HL-60/S4 treated with phorbol 12-myristate 13-acetate at 8.2 ng/mL for 4 days and 3 days (cell line): ENCODE data around the gene ASZ1.

Experiments used
- in situ Hi-C: fragments of 300-500 bp; cut with MboI; formaldehyde crosslinking; loops from 2 replicates; pipeline ENCODE4 v1.15.0; 2022; ENCODE audit warnings: low sequenced_read_pairs

ASZ1 gene

DNA sequence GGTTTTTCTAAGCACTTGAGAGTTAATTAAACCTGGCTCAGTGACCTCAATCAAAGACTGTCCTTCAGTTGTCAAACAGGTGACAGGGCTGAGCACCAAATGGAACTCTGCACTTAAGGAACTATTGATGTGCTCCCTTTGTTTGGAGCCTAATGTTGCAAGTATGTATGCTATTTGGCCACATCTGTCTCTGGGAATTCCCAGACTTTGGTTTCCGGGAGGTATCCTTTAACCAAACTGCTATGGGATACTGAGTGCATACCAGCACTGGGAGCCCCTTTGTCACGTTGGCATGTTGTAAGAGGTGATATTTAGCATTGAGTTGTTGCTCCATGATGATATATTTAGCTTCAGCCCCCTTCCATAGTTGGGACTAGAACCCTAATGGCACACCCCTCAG is 25.2 kb downstream of the ASZ1 start:
- in situ Hi-C loops = no loop called here

- in situ Hi-C loops = no loop called here
Observed at GRCh38 chr7:117401293-117402002, 25.8 kb downstream of the ASZ1 start.

- in situ Hi-C loops = no loop called here
Observed at GRCh38 chr7:117399820-117400422, 27.4 kb downstream of the ASZ1 start.

DNA sequence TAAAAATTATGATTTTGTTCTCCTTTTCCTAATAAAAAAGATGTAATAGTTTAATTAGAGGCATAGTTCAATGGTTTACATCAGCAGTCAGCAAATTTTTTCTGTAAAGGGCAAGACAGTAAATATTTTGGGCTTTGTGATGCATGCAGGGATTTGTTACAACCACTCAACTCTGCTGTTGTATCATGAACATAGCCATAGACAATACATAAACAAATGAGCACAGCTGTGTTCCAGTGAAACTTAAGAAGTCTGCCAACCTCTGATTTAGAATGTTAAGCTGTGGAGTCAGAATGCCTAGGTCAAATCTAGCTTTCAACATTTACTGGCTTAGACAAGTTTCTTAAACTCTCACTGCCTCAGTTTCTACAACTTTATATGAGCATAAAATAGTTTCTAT is 31.6 kb downstream of the ASZ1 start:
- in situ Hi-C loops = no loop called here

DNA sequence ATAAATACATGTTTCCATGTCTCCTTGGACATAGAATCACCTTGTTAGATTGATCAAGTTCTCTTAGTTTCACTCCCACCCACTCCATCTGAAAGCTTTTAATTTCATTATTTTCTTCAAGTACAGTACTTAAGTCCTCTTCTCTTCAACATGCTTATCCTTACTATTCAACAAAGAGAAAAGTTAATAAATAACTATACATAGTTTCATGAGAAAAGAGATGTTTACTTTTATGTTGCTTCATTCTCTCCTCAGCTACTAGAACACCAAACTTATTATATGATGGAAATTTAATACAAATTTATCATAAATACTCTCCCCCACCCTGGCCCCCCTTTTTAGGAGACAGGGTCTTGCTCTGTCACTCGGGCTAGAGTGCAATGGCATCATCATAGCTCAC is 33.5 kb downstream of the ASZ1 start:
- in situ Hi-C loops = no loop called here

DNA sequence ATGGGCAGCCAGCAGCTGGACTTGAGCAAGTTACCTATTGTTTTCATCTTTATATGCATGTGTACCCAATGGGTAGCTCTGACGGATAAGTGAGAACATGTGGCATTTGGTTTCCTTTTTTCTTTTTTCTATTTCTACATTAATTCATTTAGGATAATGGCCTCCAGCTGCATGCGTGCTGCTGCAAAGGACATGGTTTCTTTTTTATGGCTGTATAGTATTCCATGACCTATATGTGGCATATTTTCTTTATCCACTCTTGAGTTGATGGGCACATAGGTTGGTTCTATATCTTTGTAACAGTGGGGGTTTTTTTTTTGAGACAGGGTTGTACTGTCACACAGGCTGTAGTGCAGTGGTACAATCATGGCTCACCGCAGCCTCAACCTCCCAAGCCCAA is 37.4 kb downstream of the ASZ1 start:
- in situ Hi-C loops = no loop called here

- in situ Hi-C loops = no loop called here
Observed at GRCh38 chr7:117386110-117386706, 41.1 kb downstream of the ASZ1 start.

GRCh38 chr7:117385363-117386109 is 41.8 kb downstream of the ASZ1 start:
- in situ Hi-C loops = no loop called here

- in situ Hi-C loops = no loop called here
Observed at GRCh38 chr7:117384688-117385362, 42.5 kb downstream of the ASZ1 start.

GRCh38 chr7:117383483-117384189 is 43.7 kb downstream of the ASZ1 start:
- in situ Hi-C loops = no loop called here

DNA sequence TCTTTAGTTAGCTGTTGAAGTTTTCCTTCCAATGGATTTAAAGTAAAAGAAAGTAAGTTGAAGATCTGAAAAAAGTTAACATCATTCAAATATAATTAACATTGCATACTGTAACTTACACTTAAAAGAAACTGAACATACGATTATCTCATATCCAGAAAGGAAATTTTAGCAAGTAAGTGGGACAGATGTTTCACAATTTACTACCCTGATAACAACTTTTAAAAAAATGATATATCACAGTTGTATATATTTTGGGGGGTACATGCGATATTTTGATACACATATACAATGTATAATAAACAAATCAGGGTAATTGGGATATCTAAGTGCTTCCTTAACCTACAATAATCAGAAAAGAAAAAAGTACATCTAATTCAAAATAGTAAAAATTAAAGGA is 44.2 kb downstream of the ASZ1 start:
- in situ Hi-C loops = no loop called here

- in situ Hi-C loops = no loop called here
Observed at GRCh38 chr7:117381362-117381761, 45.9 kb downstream of the ASZ1 start.

DNA sequence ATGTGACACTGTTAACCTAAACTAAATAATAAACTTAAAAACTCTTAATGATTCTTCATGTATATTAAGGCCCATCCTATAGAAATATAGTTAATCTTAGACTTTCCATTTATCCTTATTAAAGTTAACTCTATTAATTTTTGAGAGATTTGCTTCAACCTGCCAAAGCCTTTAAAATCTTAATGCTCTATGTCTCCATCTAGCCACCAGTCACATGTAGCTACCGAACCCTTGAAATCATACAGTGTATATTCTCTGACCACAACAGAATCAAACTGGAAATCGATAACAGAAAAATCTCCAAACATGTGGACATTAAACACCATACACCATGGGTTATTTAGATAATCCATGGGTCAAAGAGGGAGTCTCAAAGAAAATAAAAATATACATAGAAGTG is 51.9 kb downstream of the ASZ1 start:
- in situ Hi-C loops = no loop called here

GRCh38 chr7:117372073-117372472 is 55.2 kb downstream of the ASZ1 start:
- in situ Hi-C loops = no loop called here

DNA sequence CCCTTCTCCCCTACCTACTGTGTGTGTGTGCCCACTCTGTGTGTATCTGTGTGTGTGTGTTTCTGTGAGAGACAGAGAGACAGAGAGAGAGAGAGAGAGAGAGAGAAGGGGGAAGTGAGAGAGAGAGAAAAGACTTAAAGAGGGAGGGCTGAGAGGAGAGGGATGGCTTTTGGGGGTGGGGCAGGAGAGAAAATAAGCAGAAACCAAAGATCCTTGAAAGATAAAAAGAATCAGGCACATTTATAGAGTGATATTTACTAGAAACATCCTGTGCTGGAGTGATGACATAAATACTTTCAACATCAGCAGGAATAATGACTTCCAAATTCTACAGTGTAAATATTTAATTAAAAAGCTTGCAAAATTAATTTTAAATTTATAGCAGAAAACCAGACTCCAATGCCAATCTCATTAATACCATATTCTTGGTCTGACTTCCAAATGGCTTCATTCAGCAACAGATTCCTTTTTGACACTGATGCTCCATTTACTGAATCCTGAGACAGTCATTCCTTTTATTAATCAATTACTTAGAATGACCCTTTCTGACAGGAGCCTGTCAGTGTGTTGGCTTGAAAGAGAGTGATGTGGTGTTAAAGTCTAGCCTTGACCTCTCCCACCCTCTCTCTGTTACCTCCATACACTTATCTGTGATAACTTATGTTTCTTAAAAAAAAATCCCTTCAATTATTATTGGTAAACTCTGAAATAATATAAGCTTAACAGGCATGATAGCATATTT is 62.8 kb downstream of the ASZ1 start:
- in situ Hi-C loops = no loop called here

DNA sequence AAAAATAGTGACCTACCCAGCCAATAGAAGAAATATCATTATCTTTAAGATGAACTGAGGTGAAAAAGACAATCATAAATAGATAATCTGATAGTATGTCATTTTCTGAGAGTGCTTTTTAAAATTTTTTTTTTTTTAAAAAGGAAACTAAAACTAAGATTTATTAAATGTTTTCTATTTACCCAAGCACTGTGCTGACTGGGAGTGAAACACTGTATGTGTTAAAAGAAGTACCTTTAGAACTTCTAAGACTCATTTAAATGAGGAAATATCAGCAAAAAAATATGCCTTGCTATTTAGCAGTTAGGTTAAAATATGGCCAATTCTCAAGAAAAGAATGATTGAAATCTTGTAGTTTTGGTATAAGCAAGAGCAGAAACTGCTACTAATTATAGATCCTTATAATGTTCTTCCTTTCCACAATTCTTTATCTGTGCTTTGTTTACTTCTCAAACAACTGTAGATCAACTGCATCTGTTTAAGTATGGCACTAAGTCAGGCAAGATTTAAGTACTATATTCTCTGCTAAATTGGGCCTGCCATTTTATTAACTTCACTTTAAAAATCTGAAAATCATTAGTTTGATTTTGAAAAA is 64.9 kb downstream of the ASZ1 start:
- in situ Hi-C loops = no loop called here

- in situ Hi-C loops = no loop called here
Observed at GRCh38 chr7:117350027-117350426, 77.3 kb downstream of the ASZ1 start.

GRCh38 chr7:117349570-117349969 is 77.7 kb downstream of the ASZ1 start:
- in situ Hi-C loops = no loop called here

DNA sequence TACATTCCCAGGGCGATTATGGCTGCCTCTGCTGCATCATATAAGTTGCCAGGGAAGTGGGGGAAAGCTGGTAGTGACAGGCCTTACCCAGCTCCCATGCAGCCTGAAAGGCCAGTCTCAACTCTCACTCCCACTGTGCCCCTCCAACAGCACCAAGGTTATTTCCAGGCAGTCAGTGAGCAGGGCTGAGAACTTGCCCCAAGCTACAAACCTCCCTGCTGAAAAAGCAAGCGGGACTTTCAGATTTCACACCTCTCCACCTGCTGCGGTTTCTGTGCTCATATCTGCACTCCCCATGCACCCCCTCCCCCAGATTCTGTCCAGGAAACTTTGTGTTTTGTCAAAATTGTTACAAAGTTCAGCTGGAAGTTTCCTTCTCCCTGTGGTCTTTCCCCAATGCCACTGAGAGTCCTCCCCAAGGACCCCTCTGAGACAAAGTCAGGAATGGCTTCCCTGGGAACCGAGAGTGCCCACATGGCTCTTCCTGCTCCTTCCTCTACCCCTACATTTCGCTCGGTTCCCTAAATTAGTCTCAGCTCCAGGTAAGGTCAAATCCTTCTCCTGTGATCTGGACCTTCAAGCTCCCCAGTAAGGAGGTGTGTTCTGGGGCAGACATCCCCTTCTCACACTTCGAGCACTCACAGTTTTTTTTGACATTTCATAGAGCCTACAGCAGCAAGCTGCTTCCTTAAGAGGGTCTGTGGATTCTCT is 79.2 kb downstream of the ASZ1 start:
- in situ Hi-C loops = no loop called here
